RWPE2 (cell line): ENCODE results near the gene PPDPF.
A peak's percentile ranks its signal among the peaks of the same experiment; 100 is the strongest.

Experiments used
- ATAC-seq: fragments of 200-7000 bp; cut with Tn5 transposase; 3 replicates; pipeline ENCODE4 v1.9.1; 2021; ENCODE audit warnings: low read depth
- DNase-seq: peaks from one replicate; pipeline ENCODE4 v3.0.0-alpha.2; 2020; ENCODE audit warnings: low spot score
- H3K27ac ChIP-seq: fragments of 450-650 bp; 2 replicates; pipeline ENCODE4 v1.5.1; 2017; ENCODE audit warnings: mild to moderate bottlenecking; ENCODE audit not compliant: poor library complexity, severe bottlenecking
- H3K27me3 ChIP-seq: fragments of 250-450 bp; sonication (Bioruptor Pico); 2 replicates; pipeline ENCODE4 v1.5.1; 2021; ENCODE audit warnings: mild to moderate bottlenecking, moderate library complexity; ENCODE audit not compliant: insufficient read depth, poor library complexity, severe bottlenecking
- H3K36me3 ChIP-seq: fragments of 250-450 bp; sonication (Bioruptor Pico); 2 replicates; pipeline ENCODE4 v1.5.1; 2020; ENCODE audit warnings: low read depth, mild to moderate bottlenecking, moderate library complexity
- H3K4me1 ChIP-seq: fragments of 250-450 bp; sonication (Bioruptor Pico); 2 replicates; pipeline ENCODE4 v1.5.1; 2021; ENCODE audit warnings: mild to moderate bottlenecking, moderate library complexity; ENCODE audit not compliant: insufficient read depth, poor library complexity, severe bottlenecking
- H3K4me3 ChIP-seq: fragments of 250-450 bp; sonication (Bioruptor Pico); 2 replicates; pipeline ENCODE4 v1.5.1; 2021; ENCODE audit warnings: mild to moderate bottlenecking, moderate library complexity; ENCODE audit not compliant: severe bottlenecking
- H3K9me3 ChIP-seq: fragments of 250-450 bp; sonication (Bioruptor Pico); 2 replicates; pipeline ENCODE4 v1.5.1; 2021; ENCODE audit warnings: mild to moderate bottlenecking, moderate library complexity; ENCODE audit not compliant: severe bottlenecking
- CTCF ChIP-seq: fragments of 450-650 bp; IDR thresholded peaks from one replicate; pipeline ENCODE4 v1.5.1; 2017; ENCODE audit warnings: mild to moderate bottlenecking, moderate library complexity; ENCODE audit not compliant: poor library complexity, severe bottlenecking

The PPDPF gene

GRCh38 chr20:63487781-63488241 is 32.8 kb upstream of the PPDPF start:
- no peak for DNase-seq
- Histone ChIP-seq H3K9me3 (no peaks in the 10 kb centered on the region), H3K27ac (no peak overlapping the region), H3K4me3 (no peak overlapping the region), H3K4me1 (no peaks in the 10 kb centered on the region), H3K36me3 (no peaks in the 10 kb centered on the region), H3K27me3 (peaks cover 44% of the 10 kb centered on the region)
- no peak for TF ChIP-seq CTCF
- ATAC-seq: no peak

- DNase-seq (no peak), ATAC-seq (0 out of 3 replicates have a peak, but pooled peaks have one; percentile 6)
- H3K9me3 ChIP-seq: no peaks in the 10 kb centered on the region
- peaks cover 38% of the 10 kb centered on the region for H3K27me3 ChIP-seq
- H3K4me1 ChIP-seq: no peaks in the 10 kb centered on the region
- H3K36me3 ChIP-seq: no peaks in the 10 kb centered on the region
- no peak overlapping the region for H3K27ac ChIP-seq
- TF ChIP-seq CTCF: no peak
- no peak overlapping the region for H3K4me3 ChIP-seq
Observed at GRCh38 chr20:63488315-63489251, 32.0 kb upstream of the PPDPF start.

- H3K4me3 ChIP-seq: no peak overlapping the region
- TF ChIP-seq CTCF: no peak
- no peaks in the 10 kb centered on the region for H3K9me3 ChIP-seq
- no peaks in the 10 kb centered on the region for H3K4me1 ChIP-seq
- no peak for DNase-seq
- no peaks in the 10 kb centered on the region for H3K36me3 ChIP-seq
- H3K27me3 ChIP-seq: peaks cover 29% of the 10 kb centered on the region
- no peak overlapping the region for H3K27ac ChIP-seq
- no peak for ATAC-seq
Observed at GRCh38 chr20:63490416-63490815, 30.1 kb upstream of the PPDPF start.

- DNase-seq (no peak), ATAC-seq (no peak)
- Histone ChIP-seq H3K36me3 (no peaks in the 10 kb centered on the region), H3K4me1 (no peaks in the 10 kb centered on the region), H3K9me3 (no peaks in the 10 kb centered on the region), H3K4me3 (no peak overlapping the region), H3K27ac (no peak overlapping the region), H3K27me3 (peaks cover 29% of the 10 kb centered on the region)
- no peak for TF ChIP-seq CTCF
Observed at GRCh38 chr20:63491078-63491477, 29.5 kb upstream of the PPDPF start.
